Measurements from ENCODE around the gene BRAT1.

Gene BRAT1

GRCh38 chr7:2586326-2587020, 31.1 kb upstream of the BRAT1 start:
- H3K79me2 ChIP-seq (ENCODE audit: low read length), result no peaks in the 10 kb centered on the region
- TF ChIP-seq EZH2 (optimal IDR thresholded peaks at IDR 0.05; ENCODE audit: low read depth, low read length), result no peak
- TF ChIP-seq EZH2phosphoT487 (IDR thresholded peaks at IDR 0.05; ENCODE audit: low read length), result no peak
- TF ChIP-seq, protein P1, sequence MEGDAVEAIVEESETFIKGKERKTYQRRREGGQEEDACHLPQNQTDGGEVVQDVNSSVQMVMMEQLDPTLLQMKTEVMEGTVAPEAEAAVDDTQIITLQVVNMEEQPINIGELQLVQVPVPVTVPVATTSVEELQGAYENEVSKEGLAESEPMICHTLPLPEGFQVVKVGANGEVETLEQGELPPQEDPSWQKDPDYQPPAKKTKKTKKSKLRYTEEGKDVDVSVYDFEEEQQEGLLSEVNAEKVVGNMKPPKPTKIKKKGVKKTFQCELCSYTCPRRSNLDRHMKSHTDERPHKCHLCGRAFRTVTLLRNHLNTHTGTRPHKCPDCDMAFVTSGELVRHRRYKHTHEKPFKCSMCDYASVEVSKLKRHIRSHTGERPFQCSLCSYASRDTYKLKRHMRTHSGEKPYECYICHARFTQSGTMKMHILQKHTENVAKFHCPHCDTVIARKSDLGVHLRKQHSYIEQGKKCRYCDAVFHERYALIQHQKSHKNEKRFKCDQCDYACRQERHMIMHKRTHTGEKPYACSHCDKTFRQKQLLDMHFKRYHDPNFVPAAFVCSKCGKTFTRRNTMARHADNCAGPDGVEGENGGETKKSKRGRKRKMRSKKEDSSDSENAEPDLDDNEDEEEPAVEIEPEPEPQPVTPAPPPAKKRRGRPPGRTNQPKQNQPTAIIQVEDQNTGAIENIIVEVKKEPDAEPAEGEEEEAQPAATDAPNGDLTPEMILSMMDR (IDR thresholded peaks at IDR 0.05; ENCODE audit: low read length), result no peak

DNA sequence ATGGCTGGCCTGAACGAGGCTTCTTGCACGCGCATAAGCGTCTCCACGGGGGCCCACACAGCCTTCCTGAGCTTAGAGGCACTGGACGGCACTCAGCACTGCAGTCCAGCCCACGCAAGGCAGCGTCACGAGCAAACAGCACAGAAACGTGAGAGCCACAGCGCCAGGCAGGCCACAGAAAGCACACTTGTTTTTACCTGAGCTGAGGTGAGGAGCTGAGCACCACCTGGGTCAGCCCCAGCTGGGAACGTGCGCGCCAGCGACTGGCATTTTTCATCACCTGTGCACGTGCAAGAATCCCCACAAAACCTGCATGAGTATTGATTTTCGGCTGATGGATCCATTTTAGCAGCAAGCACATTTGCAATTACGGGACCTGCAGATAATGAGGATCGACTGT, 30.1 kb upstream of the BRAT1 start:
- Histone ChIP-seq H3K4me2 (ENCODE audit: low read depth, low read length) (no peak overlapping the region), H3K27ac (ENCODE audit: low read length) (no peak overlapping the region), H3K9me2 (replicated peaks; ENCODE audit: insufficient read depth, low read length) (no peaks in the 10 kb centered on the region), H3K79me2 (ENCODE audit: low read length) (no peaks in the 10 kb centered on the region), H3F3A (ENCODE audit: insufficient read depth, low read length) (no peaks in the 10 kb centered on the region), H3K27me3 (replicated peaks; ENCODE audit: insufficient read depth, low read length) (no peaks in the 10 kb centered on the region), H2AFZ (ENCODE audit: low read length) (no peak overlapping the region), H3K9ac (ENCODE audit: low read length) (no peak overlapping the region), H3K4me1 (ENCODE audit: low read length) (no peaks in the 10 kb centered on the region), H4K20me1 (ENCODE audit: insufficient read depth, low read length) (no peaks in the 10 kb centered on the region), H3K4me3 (ENCODE audit: low read length) (no peak overlapping the region), H3K9me3 (replicated peaks; ENCODE audit: insufficient read depth, low read length) (no peaks in the 10 kb centered on the region), H3K36me3 (replicated peaks; ENCODE audit: insufficient read depth, low read length) (no peaks in the 10 kb centered on the region)
- no peak for DNase-seq
- TF ChIP-seq EZH2phosphoT487 (IDR thresholded peaks at IDR 0.05; ENCODE audit: low read length), result no peak
- TF ChIP-seq EZH2 (optimal IDR thresholded peaks at IDR 0.05; ENCODE audit: low read depth, low read length), result no peak
- TF ChIP-seq, protein P1 (IDR thresholded peaks at IDR 0.05; ENCODE audit: low read length), result no peak

More at GRCh38 chr7:2586326-2587020, 31.1 kb upstream of the BRAT1 start:
- Histone ChIP-seq H3K9ac (ENCODE audit: low read length) (no peak overlapping the region), H3K4me1 (ENCODE audit: low read length) (no peaks in the 10 kb centered on the region), H3K36me3 (replicated peaks; ENCODE audit: insufficient read depth, low read length) (no peaks in the 10 kb centered on the region), H3K4me3 (ENCODE audit: low read length) (no peak overlapping the region), H3K27ac (ENCODE audit: low read length) (no peak overlapping the region), H3K9me3 (replicated peaks; ENCODE audit: insufficient read depth, low read length) (no peaks in the 10 kb centered on the region), H4K20me1 (ENCODE audit: insufficient read depth, low read length) (no peaks in the 10 kb centered on the region), H3F3A (ENCODE audit: insufficient read depth, low read length) (no peaks in the 10 kb centered on the region), H2AFZ (ENCODE audit: low read length) (no peak overlapping the region), H3K27me3 (replicated peaks; ENCODE audit: insufficient read depth, low read length) (no peaks in the 10 kb centered on the region), H3K9me2 (replicated peaks; ENCODE audit: insufficient read depth, low read length) (no peaks in the 10 kb centered on the region), H3K4me2 (ENCODE audit: low read depth, low read length) (no peak overlapping the region)
- DNase-seq, result no peak

GRCh38 chr7:2583798-2584580, 28.7 kb upstream of the BRAT1 start:
- no peak overlapping the region for H3K4me2 ChIP-seq (ENCODE audit: low read depth, low read length)
- no peak overlapping the region for H2AFZ ChIP-seq (ENCODE audit: low read length)
- no peaks in the 10 kb centered on the region for H4K20me1 ChIP-seq (ENCODE audit: insufficient read depth, low read length)
- no peaks in the 10 kb centered on the region for H3K79me2 ChIP-seq (ENCODE audit: low read length)
- H3K9me3 ChIP-seq (replicated peaks; ENCODE audit: insufficient read depth, low read length), result no peaks in the 10 kb centered on the region
- no peak overlapping the region for H3K9ac ChIP-seq (ENCODE audit: low read length)
- DNase-seq, result no peak
- H3K36me3 ChIP-seq (replicated peaks; ENCODE audit: insufficient read depth, low read length), result no peaks in the 10 kb centered on the region
- H3K4me3 ChIP-seq (ENCODE audit: low read length), result no peak overlapping the region
- H3K27me3 ChIP-seq (replicated peaks; ENCODE audit: insufficient read depth, low read length), result no peaks in the 10 kb centered on the region
- H3F3A ChIP-seq (ENCODE audit: insufficient read depth, low read length), result no peaks in the 10 kb centered on the region
- H3K4me1 ChIP-seq (ENCODE audit: low read length), result no peaks in the 10 kb centered on the region
- TF ChIP-seq EZH2 (optimal IDR thresholded peaks at IDR 0.05; ENCODE audit: low read depth, low read length), result no peak
- TF ChIP-seq EZH2phosphoT487 (IDR thresholded peaks at IDR 0.05; ENCODE audit: low read length), result no peak
- TF ChIP-seq, protein P1 (IDR thresholded peaks at IDR 0.05; ENCODE audit: low read length), result no peak
- no peak overlapping the region for H3K27ac ChIP-seq (ENCODE audit: low read length)
- H3K9me2 ChIP-seq (replicated peaks; ENCODE audit: insufficient read depth, low read length), result no peaks in the 10 kb centered on the region
